ENCODE results near the gene NDUFAF3. TPM values are rescaled to one million over a fixed set of nuclear protein-coding genes. Genes with fewer than 3 reads are reported as not detected.

Gene NDUFAF3
- total and polyA plus RNA-seq, 2 experiments from 2014 or later, result 70.7 to 140 TPM

DNA sequence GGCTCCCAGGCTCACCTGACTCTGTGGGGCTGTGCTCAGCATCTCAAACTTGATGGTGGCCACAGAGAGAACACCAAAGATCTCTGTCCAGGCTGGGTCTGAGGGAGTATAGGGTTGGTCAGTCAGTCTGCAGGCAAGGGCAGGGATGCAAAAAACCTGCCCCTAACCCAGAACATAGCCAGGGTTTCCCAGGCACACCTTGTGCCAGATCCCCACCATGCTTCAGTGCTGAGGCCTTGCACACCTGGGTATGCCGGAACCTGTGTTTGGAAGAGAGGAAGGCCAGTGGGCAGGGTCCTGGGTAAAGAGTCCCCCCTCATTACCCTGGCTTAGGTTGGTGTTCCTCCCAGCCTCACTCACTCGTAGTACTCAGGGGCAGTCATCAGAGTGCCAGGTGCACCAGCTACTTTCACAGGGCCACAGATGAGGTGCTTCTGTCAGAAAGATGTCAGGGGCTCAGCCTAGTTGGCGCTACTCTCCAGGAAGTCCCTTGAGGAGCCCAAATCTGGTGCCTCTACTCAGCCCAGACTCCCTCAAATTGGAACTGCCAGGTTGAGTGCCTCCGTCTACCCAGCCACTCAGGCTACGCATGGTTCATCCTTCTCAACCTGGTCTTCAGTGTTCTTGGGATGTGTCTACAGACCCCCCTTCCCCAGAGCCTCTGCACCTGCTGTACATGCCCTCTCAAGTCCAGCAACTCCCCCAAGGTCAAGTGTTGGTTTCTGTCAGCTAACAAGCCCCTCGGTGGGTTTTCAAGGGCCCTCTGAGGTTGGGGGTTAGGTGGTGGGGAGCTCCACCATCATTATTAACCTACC is 5.3 kb upstream of the NDUFAF3 start:
- no peak for DNase-seq (ENCODE audit: low spot score)
- no peak overlapping the region for H3K4me3 ChIP-seq
- H2AFZ ChIP-seq, result no peak overlapping the region
- H3K9me2 ChIP-seq (replicated peaks; ENCODE audit: insufficient read depth), result no peaks in the 10 kb centered on the region
- no peaks in the 10 kb centered on the region for H3K27me3 ChIP-seq
- TF ChIP-seq EZH2phosphoT487 (IDR thresholded peaks at IDR 0.05; ENCODE audit: low read depth, severe bottlenecking, unreplicated experiment), result no peak
- TF ChIP-seq EZH2 (IDR thresholded peaks at IDR 0.05; ENCODE audit: borderline replicate concordance), result no peak
- TF ChIP-seq, protein P1, sequence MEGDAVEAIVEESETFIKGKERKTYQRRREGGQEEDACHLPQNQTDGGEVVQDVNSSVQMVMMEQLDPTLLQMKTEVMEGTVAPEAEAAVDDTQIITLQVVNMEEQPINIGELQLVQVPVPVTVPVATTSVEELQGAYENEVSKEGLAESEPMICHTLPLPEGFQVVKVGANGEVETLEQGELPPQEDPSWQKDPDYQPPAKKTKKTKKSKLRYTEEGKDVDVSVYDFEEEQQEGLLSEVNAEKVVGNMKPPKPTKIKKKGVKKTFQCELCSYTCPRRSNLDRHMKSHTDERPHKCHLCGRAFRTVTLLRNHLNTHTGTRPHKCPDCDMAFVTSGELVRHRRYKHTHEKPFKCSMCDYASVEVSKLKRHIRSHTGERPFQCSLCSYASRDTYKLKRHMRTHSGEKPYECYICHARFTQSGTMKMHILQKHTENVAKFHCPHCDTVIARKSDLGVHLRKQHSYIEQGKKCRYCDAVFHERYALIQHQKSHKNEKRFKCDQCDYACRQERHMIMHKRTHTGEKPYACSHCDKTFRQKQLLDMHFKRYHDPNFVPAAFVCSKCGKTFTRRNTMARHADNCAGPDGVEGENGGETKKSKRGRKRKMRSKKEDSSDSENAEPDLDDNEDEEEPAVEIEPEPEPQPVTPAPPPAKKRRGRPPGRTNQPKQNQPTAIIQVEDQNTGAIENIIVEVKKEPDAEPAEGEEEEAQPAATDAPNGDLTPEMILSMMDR (IDR thresholded peaks at IDR 0.05; ENCODE audit: poor library complexity), result no peak
- H3K9me3 ChIP-seq (ENCODE audit: low read depth), result no peaks in the 10 kb centered on the region
- H3K79me2 ChIP-seq, result peaks cover 51% of the 10 kb centered on the region
- 90% methylated on average over 6 of the region's 6 CpGs for WGBS (ENCODE audit: low lambda C conversion rate, missing lambda C conversion rate)
- peak overlapping the region; percentile 96 for H3K27ac ChIP-seq
- peak overlapping the region; percentile 96 for H3K4me2 ChIP-seq
- H3K4me1 ChIP-seq (ENCODE audit: insufficient read depth), result peaks cover 30% of the 10 kb centered on the region
- peaks cover 43% of the 10 kb centered on the region for H4K20me1 ChIP-seq (ENCODE audit: insufficient read depth, poor library complexity, severe bottlenecking)
- no peaks in the 10 kb centered on the region for H3K36me3 ChIP-seq (replicated peaks; ENCODE audit: insufficient read depth, low read depth)

DNA sequence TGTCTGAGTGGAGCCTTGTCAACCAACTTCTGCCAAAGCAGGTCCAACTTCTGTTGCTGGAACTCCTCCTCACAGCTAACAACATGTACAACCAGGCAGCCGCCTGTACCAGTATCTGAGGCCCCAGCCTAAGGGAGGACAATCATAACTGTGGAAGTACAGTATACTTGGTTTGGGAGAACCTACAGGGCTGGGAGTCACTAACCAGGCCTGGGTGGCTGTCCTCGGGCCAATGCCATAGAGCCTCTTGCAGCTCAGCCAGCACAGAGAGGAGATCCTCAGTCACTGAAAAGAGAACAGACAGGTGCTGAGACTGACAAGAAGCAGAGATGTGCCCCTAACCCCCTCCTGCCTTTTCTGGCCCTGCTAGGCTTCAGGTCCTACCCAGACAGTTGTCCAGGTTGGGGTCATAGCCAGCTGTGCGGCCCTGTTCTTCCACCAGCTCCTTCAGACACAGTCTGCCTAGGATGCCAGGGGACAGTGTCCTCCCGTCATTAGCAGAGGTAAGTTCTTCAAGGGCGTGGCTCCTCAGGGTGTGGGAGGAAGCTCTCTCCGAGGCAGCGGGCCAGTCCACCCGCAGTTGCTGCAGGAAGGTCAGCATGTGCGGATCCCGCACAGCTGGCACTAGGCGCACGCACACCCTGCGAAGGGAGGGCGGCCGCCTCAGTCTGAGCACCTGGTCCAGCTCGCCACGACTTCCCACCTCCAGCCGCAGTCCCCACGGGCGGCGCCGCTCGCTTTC is 4.5 kb upstream of the NDUFAF3 start:
- DNase-seq (ENCODE audit: low spot score), result no peak
- no peaks in the 10 kb centered on the region for H3K27me3 ChIP-seq
- H3K4me3 ChIP-seq, result peak overlapping the region; percentile 75
- H3K4me2 ChIP-seq, result peak overlapping the region; percentile 96
- no peaks in the 10 kb centered on the region for H3K9me3 ChIP-seq (ENCODE audit: low read depth)
- 10% methylated on average over 23 of the region's 23 CpGs for WGBS (ENCODE audit: low lambda C conversion rate, missing lambda C conversion rate)
- TF ChIP-seq, protein P1 (IDR thresholded peaks at IDR 0.05; ENCODE audit: poor library complexity), result no peak
- TF ChIP-seq EZH2 (IDR thresholded peaks at IDR 0.05; ENCODE audit: borderline replicate concordance) (no peak), EZH2phosphoT487 (IDR thresholded peaks at IDR 0.05; ENCODE audit: low read depth, severe bottlenecking, unreplicated experiment) (no peak)
- no peaks in the 10 kb centered on the region for H3K36me3 ChIP-seq (replicated peaks; ENCODE audit: insufficient read depth, low read depth)
- H3K27ac ChIP-seq, result peak overlapping the region; percentile 96
- H4K20me1 ChIP-seq (ENCODE audit: insufficient read depth, poor library complexity, severe bottlenecking), result peaks cover 35% of the 10 kb centered on the region
- H2AFZ ChIP-seq, result peak overlapping the region; percentile 85
- no peaks in the 10 kb centered on the region for H3K9me2 ChIP-seq (replicated peaks; ENCODE audit: insufficient read depth)
- peaks cover 46% of the 10 kb centered on the region for H3K79me2 ChIP-seq
- peaks cover 30% of the 10 kb centered on the region for H3K4me1 ChIP-seq (ENCODE audit: insufficient read depth)

DNA sequence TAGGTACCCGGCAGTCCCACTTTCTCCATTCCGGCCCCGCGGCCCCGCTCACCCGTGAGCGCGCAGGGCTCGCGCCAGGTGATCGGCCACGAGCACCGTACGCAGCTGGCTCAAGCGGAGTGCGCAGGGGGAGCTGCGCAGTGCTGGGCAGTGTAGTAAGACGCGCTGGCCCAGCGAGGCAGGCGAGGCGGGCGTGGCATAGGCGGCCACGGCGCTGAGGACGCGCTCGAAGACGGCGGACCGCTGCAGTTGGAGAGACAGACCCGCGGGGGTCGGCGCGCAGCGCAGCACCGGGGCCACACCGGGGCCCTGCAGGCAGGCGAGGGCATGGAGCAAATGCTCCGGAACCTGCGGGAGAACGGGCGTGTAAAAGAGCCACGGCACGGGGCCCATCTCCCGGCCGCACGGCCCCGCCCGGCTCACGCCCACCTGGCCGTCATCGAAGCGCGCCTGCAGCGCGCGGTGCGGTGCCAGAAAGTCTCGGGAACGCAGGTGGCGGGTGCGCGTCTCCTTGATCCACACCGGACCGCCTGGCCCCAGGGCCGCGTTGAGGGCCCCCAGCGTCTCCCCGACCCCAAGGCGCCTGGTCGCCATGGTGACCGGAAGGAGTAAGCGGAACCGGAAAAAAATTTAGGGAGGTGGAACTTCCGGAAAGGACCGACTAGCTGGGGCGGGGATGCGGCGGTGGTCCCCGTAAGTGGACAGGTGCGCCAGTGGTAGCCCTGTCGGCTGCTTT is 3.8 kb upstream of the NDUFAF3 start, which contains the start of gene DALRD3:
Gene DALRD3, minus strand, starts transcription at position 610 of the 736 bp plus-strand sequence. Its CDS starts 16 bp downstream, at position 594.
- H4K20me1 ChIP-seq (ENCODE audit: insufficient read depth, poor library complexity, severe bottlenecking), result peaks cover 28% of the 10 kb centered on the region
- whole genome bisulfite sequencing (ENCODE audit: low lambda C conversion rate, missing lambda C conversion rate), result 2% methylated on average over 82 of the region's 85 CpGs
- no peaks in the 10 kb centered on the region for H3K27me3 ChIP-seq
- peak within 1 kb of the TSS; percentile 85 for H2AFZ ChIP-seq
- peak within 1 kb of the TSS; percentile 75 for H3K4me3 ChIP-seq
- no peaks in the 10 kb centered on the region for H3K9me3 ChIP-seq (ENCODE audit: low read depth)
- peaks cover 35% of the 10 kb centered on the region for H3K4me1 ChIP-seq (ENCODE audit: insufficient read depth)
- peak within 1 kb of the TSS; percentile 96 for H3K27ac ChIP-seq
- no peaks in the 10 kb centered on the region for H3K36me3 ChIP-seq (replicated peaks; ENCODE audit: insufficient read depth, low read depth)
- peak within 1 kb of the TSS; percentile 96 for H3K4me2 ChIP-seq
- H3K79me2 ChIP-seq, result peaks cover 47% of the 10 kb centered on the region
- TF ChIP-seq EZH2 (IDR thresholded peaks at IDR 0.05; ENCODE audit: borderline replicate concordance) (no peak), EZH2phosphoT487 (IDR thresholded peaks at IDR 0.05; ENCODE audit: low read depth, severe bottlenecking, unreplicated experiment) (no peak)
- TF ChIP-seq, protein P1 (IDR thresholded peaks at IDR 0.05; ENCODE audit: poor library complexity), result no peak
- H3K9me2 ChIP-seq (replicated peaks; ENCODE audit: insufficient read depth), result no peaks in the 10 kb centered on the region
- peak; percentile 85 for DNase-seq (ENCODE audit: low spot score)

Measured in hepatocyte (in vitro differentiated cells).